HFFc6 (cell line): Measurements from ENCODE around the gene SCAF1. TPM values are rescaled to one million over a fixed set of nuclear protein-coding genes. Genes with fewer than 3 reads are reported as not detected.

Experiments
- DNase-seq: peaks from one replicate; pipeline ENCODE4 v3.0.0-alpha.2; 2018
- H3K27ac Mint-ChIP-seq: 2 replicates; pipeline ENCODE4 v1.8.0; 2020; ENCODE audit warnings: mild to moderate bottlenecking, mixed read lengths
- H3K27me3 Mint-ChIP-seq: 2 replicates; pipeline ENCODE4 v1.8.0; 2021; ENCODE audit warnings: mild to moderate bottlenecking, moderate library complexity, mixed read lengths; ENCODE audit not compliant: insufficient read depth
- H3K36me3 Mint-ChIP-seq: 2 replicates; pipeline ENCODE4 v1.8.0; 2021; ENCODE audit warnings: low read depth, mixed read lengths
- H3K4me1 Mint-ChIP-seq: 2 replicates; pipeline ENCODE4 v1.8.0; 2020; ENCODE audit warnings: low read depth, mixed read lengths
- H3K4me3 Mint-ChIP-seq: 2 replicates; pipeline ENCODE4 v1.8.0; 2020; ENCODE audit warnings: mild to moderate bottlenecking, moderate library complexity, mixed read lengths
- H3K9me3 Mint-ChIP-seq: 2 replicates; pipeline ENCODE4 v1.8.0; 2020; ENCODE audit warnings: mild to moderate bottlenecking, mixed read lengths
- long read RNA-seq: library from polyadenylated mRNA; unstranded; transcript quantifications from one replicate; pipeline ENCODE4 v2.0.0, GENCODE V29; 2019
- total RNA-seq, 6 experiments: library from RNA; stranded (reverse); fragmentation: NEBNext Ultra II Directional; extraction: Animal tissue kit (Norgen Biotek cat#: 25700); gene quantifications; 2 replicates in 1 of 6; 3 replicates in 5 of 6; pipeline ENCODE4 v1.2.3, GENCODE V29; 2021
- TF ChIP-seq, protein P1 (sequence below): fragments of 200-600 bp; sonication (generic); IDR thresholded peaks from 2 replicates; pipeline ENCODE4 v1.5.0; 2021; ENCODE audit warnings: antibody characterized with exemption, mild to moderate bottlenecking

The SCAF1 gene, protein sequence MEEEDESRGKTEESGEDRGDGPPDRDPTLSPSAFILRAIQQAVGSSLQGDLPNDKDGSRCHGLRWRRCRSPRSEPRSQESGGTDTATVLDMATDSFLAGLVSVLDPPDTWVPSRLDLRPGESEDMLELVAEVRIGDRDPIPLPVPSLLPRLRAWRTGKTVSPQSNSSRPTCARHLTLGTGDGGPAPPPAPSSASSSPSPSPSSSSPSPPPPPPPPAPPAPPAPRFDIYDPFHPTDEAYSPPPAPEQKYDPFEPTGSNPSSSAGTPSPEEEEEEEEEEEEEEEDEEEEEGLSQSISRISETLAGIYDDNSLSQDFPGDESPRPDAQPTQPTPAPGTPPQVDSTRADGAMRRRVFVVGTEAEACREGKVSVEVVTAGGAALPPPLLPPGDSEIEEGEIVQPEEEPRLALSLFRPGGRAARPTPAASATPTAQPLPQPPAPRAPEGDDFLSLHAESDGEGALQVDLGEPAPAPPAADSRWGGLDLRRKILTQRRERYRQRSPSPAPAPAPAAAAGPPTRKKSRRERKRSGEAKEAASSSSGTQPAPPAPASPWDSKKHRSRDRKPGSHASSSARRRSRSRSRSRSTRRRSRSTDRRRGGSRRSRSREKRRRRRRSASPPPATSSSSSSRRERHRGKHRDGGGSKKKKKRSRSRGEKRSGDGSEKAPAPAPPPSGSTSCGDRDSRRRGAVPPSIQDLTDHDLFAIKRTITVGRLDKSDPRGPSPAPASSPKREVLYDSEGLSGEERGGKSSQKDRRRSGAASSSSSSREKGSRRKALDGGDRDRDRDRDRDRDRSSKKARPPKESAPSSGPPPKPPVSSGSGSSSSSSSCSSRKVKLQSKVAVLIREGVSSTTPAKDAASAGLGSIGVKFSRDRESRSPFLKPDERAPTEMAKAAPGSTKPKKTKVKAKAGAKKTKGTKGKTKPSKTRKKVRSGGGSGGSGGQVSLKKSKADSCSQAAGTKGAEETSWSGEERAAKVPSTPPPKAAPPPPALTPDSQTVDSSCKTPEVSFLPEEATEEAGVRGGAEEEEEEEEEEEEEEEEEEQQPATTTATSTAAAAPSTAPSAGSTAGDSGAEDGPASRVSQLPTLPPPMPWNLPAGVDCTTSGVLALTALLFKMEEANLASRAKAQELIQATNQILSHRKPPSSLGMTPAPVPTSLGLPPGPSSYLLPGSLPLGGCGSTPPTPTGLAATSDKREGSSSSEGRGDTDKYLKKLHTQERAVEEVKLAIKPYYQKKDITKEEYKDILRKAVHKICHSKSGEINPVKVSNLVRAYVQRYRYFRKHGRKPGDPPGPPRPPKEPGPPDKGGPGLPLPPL
- 100 to 1,000 TPM; 112 to 134 (median 121) TPM for total RNA-seq
- long read RNA-seq, partial matches to known transcripts: 6 of 6 reads
- long read RNA-seq, other reads (novel, unspliced or antisense): 0 of 6 reads

DNA sequence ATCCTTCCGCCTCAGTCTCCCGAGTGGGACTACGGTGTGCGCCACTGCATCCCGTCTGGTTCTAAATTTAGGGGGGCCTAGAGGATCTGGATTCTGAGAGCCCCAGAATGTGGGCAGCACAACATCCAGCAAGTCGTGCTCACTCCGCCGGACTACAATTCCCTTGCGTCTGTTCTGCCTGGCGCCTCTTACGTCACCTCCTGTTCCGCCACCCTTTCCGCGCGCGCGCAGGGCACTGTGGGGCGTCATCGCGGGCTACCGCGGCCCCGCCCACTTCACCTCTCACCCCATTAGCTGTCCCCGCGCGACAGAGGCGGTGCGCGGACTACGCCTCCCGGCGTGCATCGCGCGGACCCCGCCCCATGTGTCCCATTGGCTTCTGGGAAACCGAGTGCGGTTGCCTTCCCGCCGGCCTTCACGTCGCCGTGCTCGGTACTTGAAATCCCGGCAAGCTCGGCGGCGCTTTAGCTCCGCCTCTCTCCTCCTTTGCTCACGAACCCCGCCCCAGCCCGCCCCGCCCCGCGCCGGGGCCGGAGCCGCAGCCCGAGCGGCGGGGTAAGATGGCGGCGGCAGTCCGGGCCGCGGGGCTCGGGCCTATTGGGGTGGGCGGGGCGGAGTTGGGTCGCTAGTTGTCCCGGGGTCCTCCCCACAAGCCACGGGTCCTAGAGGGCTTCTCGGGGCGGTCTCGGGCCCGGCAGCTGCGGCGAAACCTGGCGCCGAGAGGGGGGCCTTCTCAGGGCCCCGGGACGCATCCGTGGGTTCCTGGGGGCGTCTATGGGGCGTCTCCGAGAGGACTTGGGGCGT, at the start of gene SCAF1:
SCAF1 (plus strand) TSS at position 522 of the 804 bp plus-strand sequence. CDS start 2,818 bp downstream, outside the sequence.
- Mint-ChIP-seq H3K4me1 (peaks cover 61% of the 10 kb centered on the region), H3K9me3 (no peaks in the 10 kb centered on the region), H3K4me3 (peak within 1 kb of the TSS; percentile 99), H3K27me3 (peaks cover 18% of the 10 kb centered on the region), H3K27ac (peak within 1 kb of the TSS; percentile 100), H3K36me3 (peaks cover 24% of the 10 kb centered on the region)
- TF ChIP-seq, protein P1, sequence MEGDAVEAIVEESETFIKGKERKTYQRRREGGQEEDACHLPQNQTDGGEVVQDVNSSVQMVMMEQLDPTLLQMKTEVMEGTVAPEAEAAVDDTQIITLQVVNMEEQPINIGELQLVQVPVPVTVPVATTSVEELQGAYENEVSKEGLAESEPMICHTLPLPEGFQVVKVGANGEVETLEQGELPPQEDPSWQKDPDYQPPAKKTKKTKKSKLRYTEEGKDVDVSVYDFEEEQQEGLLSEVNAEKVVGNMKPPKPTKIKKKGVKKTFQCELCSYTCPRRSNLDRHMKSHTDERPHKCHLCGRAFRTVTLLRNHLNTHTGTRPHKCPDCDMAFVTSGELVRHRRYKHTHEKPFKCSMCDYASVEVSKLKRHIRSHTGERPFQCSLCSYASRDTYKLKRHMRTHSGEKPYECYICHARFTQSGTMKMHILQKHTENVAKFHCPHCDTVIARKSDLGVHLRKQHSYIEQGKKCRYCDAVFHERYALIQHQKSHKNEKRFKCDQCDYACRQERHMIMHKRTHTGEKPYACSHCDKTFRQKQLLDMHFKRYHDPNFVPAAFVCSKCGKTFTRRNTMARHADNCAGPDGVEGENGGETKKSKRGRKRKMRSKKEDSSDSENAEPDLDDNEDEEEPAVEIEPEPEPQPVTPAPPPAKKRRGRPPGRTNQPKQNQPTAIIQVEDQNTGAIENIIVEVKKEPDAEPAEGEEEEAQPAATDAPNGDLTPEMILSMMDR: no peak
- peak; percentile 99 for DNase-seq

DNA sequence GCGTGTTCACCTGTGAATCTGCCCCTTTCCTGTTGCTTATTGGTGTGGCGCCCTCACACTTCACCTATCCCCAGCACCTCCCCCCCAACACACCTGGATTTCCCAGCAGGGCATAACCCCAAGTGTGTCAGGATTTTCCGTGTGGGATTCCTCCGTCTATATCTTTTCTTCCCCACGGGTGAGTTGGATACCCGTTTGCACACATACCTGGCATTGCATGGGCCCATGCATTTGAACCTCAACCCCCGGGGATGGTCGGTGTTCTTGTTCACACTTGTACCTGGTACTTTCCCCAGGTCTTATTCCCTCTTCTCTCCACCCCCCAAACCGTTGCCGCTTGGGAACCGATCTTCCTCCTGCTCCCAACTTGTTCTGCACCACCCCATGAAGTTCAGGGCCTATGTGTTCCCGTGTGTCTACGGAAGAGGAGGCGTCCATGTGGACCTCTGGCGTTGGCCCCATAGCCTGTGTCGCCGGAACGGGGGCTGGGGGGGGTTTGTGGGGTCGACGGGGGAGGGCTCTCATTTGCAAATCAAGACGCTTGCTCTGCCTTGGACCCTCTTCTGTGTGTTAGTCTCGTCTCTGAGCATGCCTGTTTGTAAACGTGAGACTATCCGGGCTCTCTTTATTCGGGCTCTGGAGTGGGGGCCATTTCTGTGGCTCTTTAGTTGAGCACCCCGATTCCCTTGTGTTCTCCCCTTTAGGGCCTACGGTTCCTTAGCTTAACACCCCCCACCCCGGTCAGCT, 49.4 kb upstream of the SCAF1 start:
- DNase-seq: no peak
- Mint-ChIP-seq H3K27ac (peak overlapping the region; percentile 70), H3K4me1 (peaks cover 20% of the 10 kb centered on the region), H3K9me3 (no peaks in the 10 kb centered on the region), H3K36me3 (peaks cover 12% of the 10 kb centered on the region; the same call in 1 of the 2 replicates), H3K4me3 (peak overlapping the region; percentile 90), H3K27me3 (peaks cover 2% of the 10 kb centered on the region; the same call in 1 of the 2 replicates)
- TF ChIP-seq, protein P1: no peak

DNA sequence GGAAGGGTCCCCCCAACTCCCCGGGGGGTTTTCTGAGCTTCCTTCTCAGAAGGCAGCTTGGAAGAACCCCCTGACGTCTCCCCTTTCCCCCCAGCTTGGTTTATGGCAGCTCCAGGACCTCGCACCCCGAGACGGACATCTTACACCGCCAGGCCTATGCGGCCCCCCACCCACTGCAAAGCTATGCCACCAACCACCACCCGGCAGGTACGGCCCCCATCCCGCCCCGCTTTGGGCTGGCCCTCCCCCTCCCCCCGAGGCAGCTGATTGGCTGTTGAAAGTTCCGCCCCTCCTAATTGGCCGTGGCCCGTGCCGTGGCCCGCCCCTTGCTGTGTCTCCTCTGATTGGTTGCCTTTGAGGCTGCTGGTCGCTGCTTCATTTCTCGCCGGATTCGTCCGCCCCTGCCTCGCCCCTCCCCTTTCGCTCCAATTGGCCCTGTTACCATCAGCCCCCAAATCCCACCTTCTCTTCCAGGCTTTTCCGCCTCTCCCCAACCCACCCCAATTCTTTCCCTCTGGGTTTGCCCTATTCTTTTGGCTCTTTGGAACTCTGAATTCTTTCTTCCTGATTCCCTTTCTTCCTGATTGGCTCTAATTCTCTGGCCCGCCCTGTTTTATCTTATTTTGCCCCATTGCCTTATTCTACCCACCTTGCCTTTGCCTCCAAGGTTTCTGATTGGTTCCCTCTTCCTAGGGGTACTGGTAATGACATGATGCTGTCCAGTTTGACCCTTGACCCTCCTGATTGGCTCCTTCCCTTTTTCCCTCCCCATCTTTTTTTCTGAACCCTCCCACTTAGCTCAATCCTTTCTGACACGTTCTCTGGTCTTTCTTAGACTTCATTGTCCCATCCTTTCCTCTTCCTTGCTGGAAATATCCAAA, 48.5 kb upstream of the SCAF1 start:
- Mint-ChIP-seq H3K27ac (peak overlapping the region; percentile 70), H3K36me3 (peaks cover 12% of the 10 kb centered on the region; the same call in 1 of the 2 replicates), H3K9me3 (no peaks in the 10 kb centered on the region), H3K4me1 (peaks cover 20% of the 10 kb centered on the region), H3K27me3 (peaks cover 2% of the 10 kb centered on the region; the same call in 1 of the 2 replicates), H3K4me3 (peak overlapping the region; percentile 90)
- peak; percentile 85 for DNase-seq
- TF ChIP-seq, protein P1: no peak
